Esophagus squamous epithelium (tissue), 5 donors: ENCODE measurements around the gene RGPD3. TPM values are rescaled to one million over a fixed set of nuclear protein-coding genes. Genes with fewer than 3 reads are reported as not detected.

Experiments used
- DNase-seq: peaks from one replicate; lab custom pipeline; 2025; lab: John Stamatoyannopoulos, UW
- H3K27ac ChIP-seq, 4 donors: fragments of 200-600 bp; sonication (generic); one replicate each; pipeline ENCODE4 v1.5.1; 2016 to 2019; ENCODE audit warnings: mild to moderate bottlenecking in 1 of 4
- H3K27me3 ChIP-seq, 4 donors: fragments of 200-600 bp; sonication (generic); 1 replicate in 3 of 4; 2 replicates in 1 of 4; pipeline versions ENCODE4 v1.5.1 to v1.6.0; 2017 to 2021; ENCODE audit warnings: antibody characterized with exemption in 1 of 4
- H3K36me3 ChIP-seq, 3 donors: fragments of 200-600 bp; sonication (generic); one replicate each; pipeline ENCODE4 v1.5.1; 2016 to 2019
- H3K4me1 ChIP-seq, 3 donors: fragments of 200-600 bp; sonication (generic); one replicate each; pipeline ENCODE4 v1.5.1; 2017 to 2019
- H3K4me3 ChIP-seq, 4 donors: fragments of 200-600 bp; sonication (generic); 1 replicate in 3 of 4; 2 replicates in 1 of 4; pipeline ENCODE4 v1.5.1; 2016 to 2019; ENCODE audit warnings: mild to moderate bottlenecking in 2 of 4, moderate library complexity in 1 of 4
- H3K9me3 ChIP-seq, 3 donors: fragments of 200-600 bp; sonication (generic); one replicate each; pipeline ENCODE4 v1.5.1; 2016 to 2019
- CTCF ChIP-seq, 6 experiments: fragments of 450-650 bp in 4 of 6; fragments of 200-600 bp in 2 of 6; sonication (generic) in 2 of 6; IDR thresholded peaks; one replicate each; pipeline ENCODE4 v1.5.1; 2016 to 2019; ENCODE audit warnings: antibody characterized with exemption in 6 of 6, mild to moderate bottlenecking in 4 of 6, moderate library complexity in 4 of 6
- POLR2A ChIP-seq, 4 donors: fragments of 450-650 bp; IDR thresholded peaks; one replicate each; pipeline ENCODE4 v1.6.1; 2017; ENCODE audit warnings: antibody characterized with exemption in 4 of 4, mild to moderate bottlenecking in 4 of 4, moderate library complexity in 3 of 4
- WGBS, 2 donors: methylation state at CpG; one replicate each; pipeline ENCODE4 v1.1.5; 2018; 5-methylcytosine and 5-hydroxymethylcytosine counted together
- intact Hi-C: fragments of 100-400 bp; cut with DNase I; formaldehyde crosslinking; loops from one replicate; pipeline ENCODE4 v1.15.0; 2022
- total RNA-seq, 4 donors: library from RNA; depleted of rRNA; stranded (reverse); fragments of >200 nt; gene quantifications; one replicate each; pipeline ENCODE4 v1.1.0, GENCODE V29; 2016
- donor health status: DM: yes; HTN: yes; CAD: no.

RGPD3 gene
- total RNA-seq, 4 donors from 2014 or later: 0.18 to 0.49 (median 0.23) TPM

- WGBS, 2 donors: 66 to 87% methylated on average over 5 of the region's 5 CpGs
- Histone ChIP-seq H3K36me3 (no peaks in the 10 kb centered on the region), H3K27ac (no peak overlapping the region), H3K27me3 (no peaks in the 10 kb centered on the region), H3K4me1 (peaks cover 0 to 6% (median 0%) of the 10 kb centered on the region in 3 donors), H3K4me3 (no peak overlapping the region), H3K9me3 (no peaks in the 10 kb centered on the region)
- TF ChIP-seq POLR2A (IDR thresholded peaks at IDR 0.05) (no peak), CTCF (IDR thresholded peaks at IDR 0.05) (no peak)
- intact Hi-C loops: no loop called here
- DNase-seq: no peak
These were observed 110.1 kb downstream of the RGPD3 start for GRCh38 chr2:106358081-106358480.

- Histone ChIP-seq H3K4me1 (peaks cover 0 to 6% (median 0%) of the 10 kb centered on the region in 3 donors), H3K36me3 (no peaks in the 10 kb centered on the region), H3K9me3 (no peaks in the 10 kb centered on the region), H3K4me3 (no peak overlapping the region), H3K27ac (no peak overlapping the region), H3K27me3 (no peaks in the 10 kb centered on the region)
- DNase-seq: no peak
- WGBS, 2 donors: 8 to 14% methylated on average over 2 of the region's 2 CpGs
- intact Hi-C loops: no loop called here
- TF ChIP-seq CTCF (IDR thresholded peaks at IDR 0.05) (no peak), POLR2A (IDR thresholded peaks at IDR 0.05) (no peak)
These were observed 111.9 kb downstream of the RGPD3 start for GRCh38 chr2:106356291-106356690.

- Histone ChIP-seq H3K9me3 (no peaks in the 10 kb centered on the region), H3K36me3 (no peaks in the 10 kb centered on the region), H3K27ac (no peak overlapping the region), H3K27me3 (no peaks in the 10 kb centered on the region), H3K4me1 (peaks cover 0 to 6% (median 0%) of the 10 kb centered on the region in 3 donors), H3K4me3 (no peak overlapping the region)
- intact Hi-C loops: no loop called here
- no peak for DNase-seq
- WGBS, 2 donors: 69 to 75% methylated on average over 5 of the region's 5 CpGs
- no peak for TF ChIP-seq POLR2A (IDR thresholded peaks at IDR 0.05)
- TF ChIP-seq CTCF (IDR thresholded peaks at IDR 0.05): no peak
These were observed 114.5 kb downstream of the RGPD3 start for GRCh38 chr2:106353676-106354075.

- no peak for TF ChIP-seq POLR2A (IDR thresholded peaks at IDR 0.05)
- no peak for TF ChIP-seq CTCF (IDR thresholded peaks at IDR 0.05)
- intact Hi-C loops: no loop called here
- no peaks in the 10 kb centered on the region for H3K9me3 ChIP-seq
- H3K4me3 ChIP-seq: no peak overlapping the region
- DNase-seq: no peak
- H3K27me3 ChIP-seq: no peaks in the 10 kb centered on the region
- peaks cover 0 to under 1% (median 0%) of the 10 kb centered on the region in 3 donors for H3K4me1 ChIP-seq
- H3K36me3 ChIP-seq: no peaks in the 10 kb centered on the region
- 59 to 67% methylated on average over 2 of the region's 2 CpGs for WGBS, 2 donors
- H3K27ac ChIP-seq: no peak overlapping the region
These were observed 117.2 kb downstream of the RGPD3 start for GRCh38 chr2:106350980-106351379.

- H3K36me3 ChIP-seq: no peaks in the 10 kb centered on the region
- DNase-seq: no peak
- H3K27me3 ChIP-seq: no peaks in the 10 kb centered on the region
- no peaks in the 10 kb centered on the region for H3K9me3 ChIP-seq
- no peak for TF ChIP-seq CTCF (IDR thresholded peaks at IDR 0.05)
- no peak for TF ChIP-seq POLR2A (IDR thresholded peaks at IDR 0.05)
- H3K4me1 ChIP-seq: no peaks in the 10 kb centered on the region
- H3K27ac ChIP-seq: no peak overlapping the region
- WGBS, 2 donors: 89% methylated on average over 9 of the region's 12 CpGs; no CpG with 5 or more reads in 1 of the 2 donors
- intact Hi-C loops: no loop called here
- no peak overlapping the region for H3K4me3 ChIP-seq
These were observed 123.9 kb downstream of the RGPD3 start for GRCh38 chr2:106344302-106344701.
